HCT116 (cell line): Measurements from ENCODE around the gene GARNL3. TPM values are rescaled to one million over a fixed set of nuclear protein-coding genes. Genes with fewer than 3 reads are reported as not detected.

Experiments used
- ATAC-seq: fragments of 200-7000 bp; cut with Tn5 transposase; 2 replicates; pipeline ENCODE4 v1.9.1; 2020; ENCODE audit warnings: mild to moderate bottlenecking, moderate library complexity
- BruUV-seq: library from RNA; stranded (reverse); fragments of 400-500 nt; replicated peaks from 2 replicates; lab custom pipeline; 2021; lab: Mats Ljungman, UMichigan
- CTCF ChIA-PET: fragments of 300-600 bp; sonication (Branson Sonifier 250); formaldehyde crosslinking; loops from one replicate; lab custom pipeline; 2021; ENCODE audit warnings: antibody characterized with exemption; lab: Charles Lee
- POLR2A ChIA-PET: fragments of 300-600, 350-600 bp; sonication (Branson Sonifier 250); formaldehyde crosslinking; loops from one replicate; lab custom pipeline; 2021; ENCODE audit warnings: antibody characterized with exemption; lab: Charles Lee
- RAD21 ChIA-PET, 2 experiments: fragments of 300-600 bp; sonication (Branson Sonifier 250); formaldehyde crosslinking; loops; one replicate each; lab custom pipeline; 2023; ENCODE audit warnings: low total read pairs in 2 of 2; ENCODE audit not compliant: uncharacterized antibody in 2 of 2, unreplicated experiment in 2 of 2, low non-redundant PET in 1 of 2; lab: Charles Lee
- DNase-seq: peaks from one replicate; pipeline ENCODE4 v3.0.0-alpha.2; 2010; ENCODE audit warnings: low read depth, low spot score
- H2AFZ ChIP-seq: fragments of 200-600 bp; shearing (Covaris generic), sonication (generic); 2 replicates; pipeline ENCODE4 v1.6.1; 2017; ENCODE audit warnings: low read depth, mixed run types, mixed read lengths, antibody characterized with exemption, low read length; ENCODE audit not compliant: poor library complexity, severe bottlenecking
- H3K27ac ChIP-seq: 2 replicates; pipeline ENCODE4 v1.5.1; 2012; ENCODE audit warnings: low read depth, low read length
- H3K27me3 ChIP-seq: fragments of 200-600 bp; sonication (generic); 2 replicates; pipeline ENCODE4 v1.6.1; 2016; ENCODE audit warnings: mixed run types, low read length, mixed read lengths; ENCODE audit not compliant: insufficient read depth
- H3K36me3 ChIP-seq, 2 experiments: fragments of 200-500 bp in 1 of 2; fragments of 200-600 bp in 1 of 2; sonication (Bioruptor generic) in 1 of 2; sonication (generic) in 1 of 2; 2 replicates each; pipeline versions ENCODE4 v1.5.1 to v1.6.1; 2014 to 2016; ENCODE audit warnings: low read length in 2 of 2, inconsistent platforms in 1 of 2, mixed read lengths in 1 of 2, mixed run types in 1 of 2; ENCODE audit not compliant: insufficient read depth in 2 of 2, control insufficient read depth in 1 of 2
- H3K4me1 ChIP-seq, 2 experiments: fragments of 200-600 bp in 1 of 2; sonication (generic) in 1 of 2; 2 replicates each; pipeline versions ENCODE4 v1.5.1 to v1.6.1; 2012 to 2017; ENCODE audit warnings: low read length in 2 of 2, inconsistent platforms in 1 of 2, mild to moderate bottlenecking in 1 of 2, mixed read lengths in 1 of 2, mixed run types in 1 of 2, moderate library complexity in 1 of 2; ENCODE audit not compliant: insufficient read depth in 2 of 2, control insufficient read depth in 1 of 2
- H3K4me2 ChIP-seq: fragments of 200-600 bp; sonication (generic); 2 replicates; pipeline ENCODE4 v1.6.1; 2017; ENCODE audit warnings: mixed run types, low read length, mixed read lengths
- H3K4me3 ChIP-seq, 2 experiments: fragments of 200-600 bp in 1 of 2; sonication (generic) in 1 of 2; replicated peaks in 1 of 2; 2 replicates each; pipeline ENCODE4 v1.5.1; 2011 to 2016; ENCODE audit warnings: low read length in 2 of 2, control low read depth in 1 of 2, low read depth in 1 of 2, mild to moderate bottlenecking in 1 of 2, mixed read lengths in 1 of 2, mixed run types in 1 of 2
- H3K79me2 ChIP-seq: fragments of 200-600 bp; sonication (generic); 2 replicates; pipeline ENCODE4 v1.6.1; 2017; ENCODE audit warnings: mild to moderate bottlenecking, mixed run types, low read length, moderate library complexity, mixed read lengths; ENCODE audit not compliant: insufficient read depth
- H3K9ac ChIP-seq: fragments of 200-600 bp; sonication (generic); 2 replicates; pipeline ENCODE4 v1.6.1; 2016; ENCODE audit warnings: low read length, mixed read lengths
- H3K9me2 ChIP-seq: fragments of 200-600 bp; sonication (generic), shearing (Covaris generic); 2 replicates; pipeline ENCODE4 v1.6.1; 2017; ENCODE audit warnings: mixed run types, mild to moderate bottlenecking, moderate library complexity; ENCODE audit not compliant: insufficient read depth
- H3K9me3 ChIP-seq, 2 experiments: fragments of 200-500 bp in 1 of 2; fragments of 200-600 bp in 1 of 2; sonication (Bioruptor generic) in 1 of 2; sonication (generic) in 1 of 2; 2 replicates each; pipeline ENCODE4 v1.6.1; 2014 to 2017; ENCODE audit warnings: low read length in 2 of 2, mixed read lengths in 2 of 2, inconsistent platforms in 1 of 2, low read depth in 1 of 2, mild to moderate bottlenecking in 1 of 2, mixed run types in 1 of 2, moderate library complexity in 1 of 2; ENCODE audit not compliant: control insufficient read depth in 1 of 2, insufficient read depth in 1 of 2
- H4K20me1 ChIP-seq: fragments of 200-600 bp; sonication (generic), shearing (Covaris generic); 2 replicates; pipeline ENCODE4 v1.6.1; 2017; ENCODE audit warnings: mixed run types, mild to moderate bottlenecking, moderate library complexity; ENCODE audit not compliant: insufficient read depth
- EZH2phosphoT487 ChIP-seq: fragments of 200-600 bp; IDR thresholded peaks from 2 replicates; pipeline ENCODE4 v1.6.1; 2018; ENCODE audit warnings: antibody characterized with exemption, borderline replicate concordance
- JUND ChIP-seq: IDR thresholded peaks from 2 replicates; pipeline ENCODE4 v1.6.1; 2012
- YY1 ChIP-seq: IDR thresholded peaks from 2 replicates; pipeline ENCODE4 v1.6.1; 2011; ENCODE audit warnings: low read length, low read depth, moderate library complexity, mild to moderate bottlenecking; ENCODE audit not compliant: insufficient replicate concordance; ENCODE audit errors: extremely low read depth
- intact Hi-C: fragments of 100-400 bp; cut with micrococcal nuclease; formaldehyde crosslinking; loops from 2 replicates; pipeline ENCODE4 v1.10.0; 2022
- total RNA-seq: library from RNA; stranded (reverse); gene quantifications from one replicate; pipeline ENCODE4 v1.2.1, GENCODE V29; 2021; ENCODE audit not compliant: unreplicated experiment
- TF ChIP-seq, protein P1 (sequence below): IDR thresholded peaks from 2 replicates; pipeline ENCODE4 v1.6.1; 2012; ENCODE audit warnings: low read depth

The GARNL3 gene
- total RNA-seq, 1 experiment from 2014 or later: 8.8 TPM

GRCh38 chr9:127438394-127438793 lies 173.8 kb downstream of the GARNL3 start:
- peaks cover 31 to 49% of the 10 kb centered on the region in 2 experiments for H3K36me3 ChIP-seq
- H2AFZ ChIP-seq: no peak overlapping the region
- CTCF ChIA-PET: no interaction called here
- DNase-seq (no peak), ATAC-seq (no peak)
- no peaks in the 10 kb centered on the region for H4K20me1 ChIP-seq
- no peaks in the 10 kb centered on the region for H3K9me3 ChIP-seq
- no peak overlapping the region for H3K9ac ChIP-seq
- no peaks in the 10 kb centered on the region for H3K27me3 ChIP-seq
- H3K4me3 ChIP-seq: no peak overlapping the region
- H3K4me2 ChIP-seq: no peak overlapping the region
- intact Hi-C loops: no loop called here
- TF ChIP-seq YY1 (no peak), JUND (no peak), EZH2phosphoT487 (no peak)
- TF ChIP-seq, protein P1, sequence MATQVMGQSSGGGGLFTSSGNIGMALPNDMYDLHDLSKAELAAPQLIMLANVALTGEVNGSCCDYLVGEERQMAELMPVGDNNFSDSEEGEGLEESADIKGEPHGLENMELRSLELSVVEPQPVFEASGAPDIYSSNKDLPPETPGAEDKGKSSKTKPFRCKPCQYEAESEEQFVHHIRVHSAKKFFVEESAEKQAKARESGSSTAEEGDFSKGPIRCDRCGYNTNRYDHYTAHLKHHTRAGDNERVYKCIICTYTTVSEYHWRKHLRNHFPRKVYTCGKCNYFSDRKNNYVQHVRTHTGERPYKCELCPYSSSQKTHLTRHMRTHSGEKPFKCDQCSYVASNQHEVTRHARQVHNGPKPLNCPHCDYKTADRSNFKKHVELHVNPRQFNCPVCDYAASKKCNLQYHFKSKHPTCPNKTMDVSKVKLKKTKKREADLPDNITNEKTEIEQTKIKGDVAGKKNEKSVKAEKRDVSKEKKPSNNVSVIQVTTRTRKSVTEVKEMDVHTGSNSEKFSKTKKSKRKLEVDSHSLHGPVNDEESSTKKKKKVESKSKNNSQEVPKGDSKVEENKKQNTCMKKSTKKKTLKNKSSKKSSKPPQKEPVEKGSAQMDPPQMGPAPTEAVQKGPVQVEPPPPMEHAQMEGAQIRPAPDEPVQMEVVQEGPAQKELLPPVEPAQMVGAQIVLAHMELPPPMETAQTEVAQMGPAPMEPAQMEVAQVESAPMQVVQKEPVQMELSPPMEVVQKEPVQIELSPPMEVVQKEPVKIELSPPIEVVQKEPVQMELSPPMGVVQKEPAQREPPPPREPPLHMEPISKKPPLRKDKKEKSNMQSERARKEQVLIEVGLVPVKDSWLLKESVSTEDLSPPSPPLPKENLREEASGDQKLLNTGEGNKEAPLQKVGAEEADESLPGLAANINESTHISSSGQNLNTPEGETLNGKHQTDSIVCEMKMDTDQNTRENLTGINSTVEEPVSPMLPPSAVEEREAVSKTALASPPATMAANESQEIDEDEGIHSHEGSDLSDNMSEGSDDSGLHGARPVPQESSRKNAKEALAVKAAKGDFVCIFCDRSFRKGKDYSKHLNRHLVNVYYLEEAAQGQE: no peak
- POLR2A ChIA-PET: no interaction called here
- peaks cover 0 to 9% of the 10 kb centered on the region in 2 experiments; a peak in 2 of 4 replicates for H3K4me1 ChIP-seq
- no peaks in the 10 kb centered on the region for H3K79me2 ChIP-seq
- no peaks in the 10 kb centered on the region for H3K9me2 ChIP-seq
- BruUV-seq: no TSS peak
- H3K27ac ChIP-seq: no peak overlapping the region
- RAD21 ChIA-PET: no interaction called here

Other genes with a start within 250 kb of the GARNL3 start
- gene ANGPTL2, start 142.1 kb upstream of the GARNL3 start, total RNA-seq: 0.20 TPM
- 16.8 TPM for gene SLC2A8, start 132.4 kb downstream of the GARNL3 start, total RNA-seq
- 5.3 TPM for gene ZNF79, start 159.6 kb downstream of the GARNL3 start, total RNA-seq
- gene RPL12, start 186.6 kb downstream of the GARNL3 start, total RNA-seq: 2,679 TPM
- gene LRSAM1, start 186.7 kb downstream of the GARNL3 start, total RNA-seq: 25.9 TPM